HG02938 (cell line): ENCODE data around the gene INTS4.
"Not testable (repeated sequence)": the region's sequence is repeated elsewhere in the genome, so short reads cannot be mapped to it uniquely, and the experiment has no call there.

Experiments
- ATAC-seq: cut with Tn5 transposase; IDR thresholded peaks from one replicate; pipeline ENCODE4 v1.9.1; 2021; ENCODE audit warnings: mild to moderate bottlenecking, moderate library complexity; ENCODE audit not compliant: unreplicated experiment

The INTS4 gene

GRCh38 chr11:77959434-77959833 is 35.0 kb downstream of the INTS4 start:
- no peak for ATAC-seq

GRCh38 chr11:77958583-77959177 is 35.8 kb downstream of the INTS4 start:
- ATAC-seq, result not testable (repeated sequence)

DNA sequence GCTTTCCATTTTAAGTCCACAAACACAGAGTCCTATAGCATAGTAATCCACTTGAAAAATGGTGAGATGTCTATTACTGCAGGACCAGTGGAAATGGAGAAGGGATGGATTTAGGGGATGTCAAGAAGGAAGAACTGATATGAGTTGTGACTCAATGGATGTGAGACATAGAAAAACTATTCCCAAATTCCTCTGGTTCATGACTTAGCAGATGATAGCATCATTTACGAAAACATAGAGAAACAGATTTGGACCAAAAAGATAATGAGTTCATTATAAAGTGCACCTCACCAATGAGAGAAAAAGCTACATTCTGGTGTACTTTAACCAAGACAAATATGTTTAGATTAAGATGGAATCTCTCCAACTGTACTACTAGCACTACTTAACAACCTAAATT is 51.2 kb downstream of the INTS4 start:
- not testable (repeated sequence) for ATAC-seq

DNA sequence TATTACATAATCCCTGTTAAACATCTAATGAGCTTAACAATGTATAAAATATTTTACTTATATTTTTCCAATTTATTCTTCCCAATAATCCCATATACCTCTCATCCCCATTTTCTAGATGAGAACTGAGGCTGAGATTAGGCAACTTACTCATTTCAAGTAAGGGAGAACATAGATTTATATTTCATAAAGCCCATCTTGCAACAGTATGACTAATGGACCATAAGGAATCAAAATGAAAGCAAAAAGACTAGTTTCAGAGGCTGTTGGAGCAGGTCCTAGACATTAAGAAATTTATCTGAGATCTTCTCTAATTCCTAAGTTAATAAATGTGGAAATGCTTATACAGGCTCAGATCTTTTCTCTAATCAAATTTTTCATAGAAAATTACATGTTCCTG is 52.0 kb downstream of the INTS4 start:
- not testable (repeated sequence) for ATAC-seq

DNA sequence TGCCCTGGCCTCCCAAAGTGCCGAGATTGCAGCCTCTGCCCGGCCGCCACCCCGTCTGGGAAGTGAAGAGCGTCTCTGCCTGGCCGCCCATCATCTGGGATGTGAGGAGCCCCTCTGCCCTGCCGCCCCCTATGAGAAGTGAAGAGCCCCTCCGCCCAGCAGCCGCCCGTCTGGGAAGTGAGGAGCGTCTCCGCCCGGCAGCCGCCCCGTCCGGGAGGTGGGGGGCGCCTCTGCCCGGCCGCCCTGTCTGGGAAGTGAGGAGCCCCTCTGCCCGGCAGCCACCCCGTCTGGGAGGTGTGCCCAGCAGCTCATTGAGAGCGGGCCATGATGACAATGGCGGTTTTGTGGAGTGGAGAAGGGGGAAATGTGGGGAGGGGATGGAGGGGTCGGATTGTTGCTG is 60.9 kb downstream of the INTS4 start:
- ATAC-seq, result not testable (repeated sequence)

DNA sequence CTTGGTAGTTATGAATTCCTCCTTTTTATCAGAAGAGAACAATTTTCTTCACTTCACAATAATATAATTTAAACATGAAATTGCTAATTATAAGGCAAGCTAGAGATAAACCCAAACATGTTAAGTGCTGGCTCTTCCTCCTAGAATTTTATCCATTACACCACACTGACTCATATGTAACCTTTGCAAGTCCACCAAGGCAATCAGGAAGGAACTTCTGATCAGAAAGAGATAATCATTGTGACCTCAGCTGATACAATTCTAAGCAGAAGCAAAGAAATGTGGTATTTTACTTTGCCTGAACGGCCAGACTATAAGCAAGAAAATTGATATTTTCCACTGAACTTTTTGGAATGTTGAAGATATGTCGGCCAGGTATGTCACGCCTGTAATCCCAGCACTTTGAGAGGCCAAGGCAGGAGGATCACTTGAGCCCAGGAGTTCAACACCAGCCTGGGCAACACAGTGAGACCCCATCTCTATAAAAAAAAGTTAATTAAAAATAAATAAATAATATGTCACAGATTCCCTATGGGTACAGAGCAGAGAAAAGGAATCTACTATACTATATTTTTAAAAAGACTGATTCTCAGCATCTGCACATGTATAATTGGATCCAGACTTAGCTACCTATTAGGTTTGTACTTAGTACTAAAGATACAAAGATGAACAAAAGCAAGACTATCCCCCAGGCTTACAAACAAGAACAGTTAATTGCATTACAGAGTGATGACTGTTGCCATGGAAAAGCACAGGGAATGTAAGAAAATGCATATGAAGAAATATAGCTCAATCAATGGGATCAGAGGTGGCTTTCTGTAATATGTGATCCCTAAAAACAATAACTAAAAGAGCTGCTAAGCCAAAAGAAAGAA is 63.9 kb downstream of the INTS4 start:
- not testable (repeated sequence) for ATAC-seq

- ATAC-seq, result not testable (repeated sequence)
Measured at GRCh38 chr11:77917713-77918112, 76.8 kb downstream of the INTS4 start.

GRCh38 chr11:77914307-77914791 is 80.1 kb downstream of the INTS4 start:
- not testable (repeated sequence) for ATAC-seq

- not testable (repeated sequence) for ATAC-seq
Measured at GRCh38 chr11:77913608-77914306, 80.7 kb downstream of the INTS4 start.

DNA sequence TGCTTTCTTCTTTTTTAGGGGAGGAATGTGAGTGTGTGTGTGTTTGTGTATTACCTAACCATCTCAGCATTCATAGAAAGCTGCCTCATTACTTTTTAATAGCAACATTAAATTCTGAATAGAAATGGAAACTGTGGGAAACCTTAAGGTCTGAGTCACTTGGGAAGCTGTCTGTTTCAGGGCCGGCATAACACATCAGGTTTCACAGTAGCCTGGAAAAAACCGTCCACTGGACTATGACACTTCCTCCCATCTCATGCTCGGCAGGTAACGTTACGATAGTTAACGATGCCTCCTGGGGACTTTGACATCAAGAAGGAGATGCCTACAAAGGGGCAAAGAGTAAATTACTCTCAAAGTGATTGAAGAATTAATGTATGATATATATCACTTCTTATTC is 83.6 kb downstream of the INTS4 start:
- ATAC-seq, result not testable (repeated sequence)

- no peak for ATAC-seq
Measured at GRCh38 chr11:77909277-77909676, 85.2 kb downstream of the INTS4 start.

DNA sequence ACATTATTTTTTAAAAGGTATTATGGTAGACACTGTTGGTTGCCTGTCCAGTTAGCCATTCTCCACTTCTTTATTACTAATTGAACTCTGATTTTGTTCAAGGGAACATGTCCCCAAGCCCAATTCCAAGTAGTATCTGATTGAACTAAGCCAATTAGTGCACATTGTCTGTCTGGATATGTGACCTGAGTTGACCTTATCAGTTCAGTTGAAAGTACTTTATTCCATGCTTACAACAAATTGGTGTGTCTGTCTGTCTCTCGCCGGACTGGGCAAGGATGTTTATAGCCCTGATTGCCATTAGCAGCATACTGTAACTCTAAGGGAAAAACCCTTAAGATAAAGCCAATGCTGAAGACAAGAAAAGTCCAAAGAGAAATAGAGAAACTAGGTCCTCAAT is 85.6 kb downstream of the INTS4 start:
- no peak for ATAC-seq

- ATAC-seq, result not testable (repeated sequence)
Measured at GRCh38 chr11:77894949-77895348, 99.5 kb downstream of the INTS4 start.

DNA sequence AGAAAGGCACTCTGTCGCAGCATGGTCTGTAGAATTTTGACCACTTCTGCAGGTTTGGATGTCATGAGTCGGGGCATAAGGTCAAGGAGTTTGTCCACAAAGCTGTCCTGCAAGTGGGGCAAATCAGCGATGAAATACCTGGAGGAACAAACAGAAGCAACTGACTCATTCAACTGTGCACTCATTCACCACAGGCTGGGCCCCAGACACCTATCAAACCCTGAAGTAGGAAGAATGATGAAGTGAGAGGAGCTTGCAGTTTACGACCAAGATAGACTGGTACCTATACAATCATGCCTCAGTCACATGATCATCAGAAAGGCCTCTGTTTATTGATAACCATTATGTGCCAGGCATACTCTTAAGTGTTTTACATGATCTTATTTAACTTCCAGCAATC is 102.8 kb downstream of the INTS4 start:
- ATAC-seq, result not testable (repeated sequence)

DNA sequence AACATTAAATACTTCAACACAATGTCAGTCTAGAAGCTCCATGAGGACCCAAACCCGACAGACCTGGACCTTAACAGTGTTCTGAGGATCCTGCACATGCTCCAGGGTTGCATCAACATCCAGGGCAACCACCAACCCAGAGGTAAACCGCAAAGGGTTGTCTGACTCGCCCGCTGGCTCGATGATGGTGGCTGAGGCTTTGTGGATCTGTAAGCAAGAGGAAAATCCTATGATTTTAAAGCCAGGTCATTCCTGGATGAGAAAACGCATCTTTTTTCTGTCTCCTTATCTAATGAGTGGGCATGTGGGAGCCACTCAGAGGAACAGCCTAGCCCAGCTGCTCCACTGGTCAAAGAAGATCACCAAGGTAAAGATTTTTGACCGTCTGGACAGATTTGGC is 103.2 kb downstream of the INTS4 start:
- ATAC-seq, result not testable (repeated sequence)

DNA sequence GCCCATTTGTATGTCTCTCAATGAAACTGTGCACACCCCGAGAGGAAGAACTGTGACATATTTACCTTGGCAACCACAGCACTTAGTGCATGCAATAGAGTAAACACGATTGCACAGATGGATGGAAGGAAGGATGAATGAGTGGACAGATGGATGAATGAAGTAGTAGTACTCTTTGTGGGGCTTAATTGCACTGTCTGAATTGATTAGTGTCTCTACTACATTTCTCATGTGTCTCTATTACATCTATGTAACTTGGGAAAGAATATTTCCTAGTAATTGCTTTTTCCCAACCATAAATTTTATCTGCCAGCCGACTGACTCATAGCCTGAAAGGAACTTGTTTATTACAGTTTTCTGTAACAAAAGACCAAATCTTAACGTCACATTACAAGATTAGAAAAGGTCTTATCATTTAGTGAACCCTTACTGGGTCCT is 103.8 kb downstream of the INTS4 start:
- ATAC-seq, result not testable (repeated sequence)

- ATAC-seq, result not testable (repeated sequence)
Measured at GRCh38 chr11:77890100-77890614, 104.3 kb downstream of the INTS4 start.

- ATAC-seq, result not testable (repeated sequence)
Measured at GRCh38 chr11:77889045-77889444, 105.4 kb downstream of the INTS4 start.

DNA sequence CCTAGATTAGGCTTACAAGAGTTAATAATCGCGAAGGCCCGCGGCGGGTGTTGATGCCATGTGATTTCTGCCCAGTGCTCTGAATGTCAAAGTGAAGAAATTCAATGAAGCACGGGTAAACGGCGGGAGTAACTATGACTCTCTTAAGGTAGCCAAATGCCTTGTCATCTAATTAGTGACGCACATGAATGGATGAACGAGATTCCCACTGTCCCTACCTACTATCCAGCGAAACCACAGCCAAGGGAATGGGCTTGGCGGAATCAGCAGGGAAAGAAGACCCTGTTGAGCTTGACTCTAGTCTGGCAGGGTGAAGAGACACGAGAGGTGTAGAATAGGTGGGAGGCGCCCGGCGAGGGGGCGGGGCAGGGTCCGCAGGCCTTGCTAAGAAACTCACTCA is 108.1 kb downstream of the INTS4 start:
- ATAC-seq, result no peak

DNA sequence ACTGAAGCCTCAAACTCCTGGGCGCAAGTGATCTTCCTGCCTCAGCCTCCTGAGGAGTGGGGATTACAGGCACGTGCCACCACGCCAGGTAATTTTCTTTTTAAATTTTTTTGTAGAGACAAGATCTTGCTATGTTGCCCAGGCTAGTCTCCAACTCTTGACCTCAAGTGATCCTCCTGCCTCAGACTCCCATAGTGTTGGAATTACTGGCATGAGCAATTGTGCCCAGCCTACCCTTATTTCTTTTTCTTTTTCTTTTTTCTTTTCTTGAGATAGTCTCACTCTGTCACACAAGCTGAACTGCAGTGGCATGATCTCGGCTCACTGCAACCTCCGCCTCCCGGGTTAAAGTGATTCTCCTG is 109.7 kb downstream of the INTS4 start:
- ATAC-seq, result no peak

- ATAC-seq, result no peak
Measured at GRCh38 chr11:77884186-77884828, 110.2 kb downstream of the INTS4 start.
